Measurements from ENCODE around the gene FBXL22.
"Not testable (repeated sequence)": the region's sequence is repeated elsewhere in the genome, so short reads cannot be mapped to it uniquely, and the experiment has no call there.

Gene FBXL22

GRCh38 chr15:63611177-63611576 is 14.0 kb downstream of the FBXL22 start:
- no peak for DNase-seq (ENCODE audit: low read depth in 1 of 2, low spot score in 1 of 2)

- no peak for DNase-seq (ENCODE audit: low read depth in 1 of 2, low spot score in 1 of 2)
Observed at GRCh38 chr15:63612300-63612699, 15.1 kb downstream of the FBXL22 start.

- no peak for DNase-seq (ENCODE audit: low read depth in 1 of 2, low spot score in 1 of 2)
Observed at GRCh38 chr15:63615935-63616334, 18.7 kb downstream of the FBXL22 start.

GRCh38 chr15:63617147-63617546 is 20.0 kb downstream of the FBXL22 start:
- DNase-seq (ENCODE audit: low read depth in 1 of 2, low spot score in 1 of 2): not testable (repeated sequence)

GRCh38 chr15:63617627-63618026 is 20.4 kb downstream of the FBXL22 start:
- not testable (repeated sequence) for DNase-seq (ENCODE audit: low read depth in 1 of 2, low spot score in 1 of 2)

GRCh38 chr15:63620760-63621159 is 23.6 kb downstream of the FBXL22 start:
- not testable (repeated sequence) for DNase-seq (ENCODE audit: low read depth in 1 of 2, low spot score in 1 of 2)

GRCh38 chr15:63623232-63623969 is 26.2 kb downstream of the FBXL22 start:
- DNase-seq (ENCODE audit: low read depth in 1 of 2, low spot score in 1 of 2): no peak

- no peak for DNase-seq (ENCODE audit: low read depth in 1 of 2, low spot score in 1 of 2)
Observed at GRCh38 chr15:63626955-63627354, 29.8 kb downstream of the FBXL22 start.

GRCh38 chr15:63628123-63628822 is 31.1 kb downstream of the FBXL22 start:
- no peak for DNase-seq (ENCODE audit: low read depth in 1 of 2, low spot score in 1 of 2)

- no peak for DNase-seq (ENCODE audit: low read depth in 1 of 2, low spot score in 1 of 2)
Observed at GRCh38 chr15:63630036-63630751, 33.0 kb downstream of the FBXL22 start.

- no peak for DNase-seq (ENCODE audit: low read depth in 1 of 2, low spot score in 1 of 2)
Observed at GRCh38 chr15:63633312-63633711, 36.1 kb downstream of the FBXL22 start.

GRCh38 chr15:63634154-63634553 is 37.0 kb downstream of the FBXL22 start:
- no peak for DNase-seq (ENCODE audit: low read depth in 1 of 2, low spot score in 1 of 2)

GRCh38 chr15:63636518-63637061 is 39.4 kb downstream of the FBXL22 start:
- DNase-seq (ENCODE audit: low read depth in 1 of 2, low spot score in 1 of 2): no peak

- no peak for DNase-seq (ENCODE audit: low read depth in 1 of 2, low spot score in 1 of 2)
Observed at GRCh38 chr15:63638839-63639238, 41.7 kb downstream of the FBXL22 start.

GRCh38 chr15:63640146-63640545 is 43.0 kb downstream of the FBXL22 start:
- no peak for DNase-seq (ENCODE audit: low read depth in 1 of 2, low spot score in 1 of 2)
